PC-9 (cell line): ENCODE measurements around the gene GTF3C1.

Experiments
- CTCF ChIP-seq: fragments of 200-600 bp; sonication (generic); conservative IDR thresholded peaks from 2 replicates; pipeline ENCODE4 v1.6.1; 2017; ENCODE audit warnings: mixed run types, antibody characterized with exemption, mild to moderate bottlenecking, moderate library complexity
- EZH2 ChIP-seq: fragments of 200-600 bp; sonication (generic); IDR thresholded peaks from 2 replicates; pipeline ENCODE4 v1.8.0; 2017; ENCODE audit warnings: antibody characterized with exemption, low read depth

GRCh38 chr16:27485811-27486210, 63.9 kb downstream of the GTF3C1 start:
- TF ChIP-seq CTCF (no peak), EZH2 (no peak)
